NCI-H345 treated with DMSO at 0.1 percent for 48 hours (cell line): Measurements from ENCODE around the gene COL6A2.
"Not testable (repeated sequence)": the region's sequence is repeated elsewhere in the genome, so short reads cannot be mapped to it uniquely, and the experiment has no call there.

ENCODE experiments used
- DNase-seq: peaks from one replicate; lab custom pipeline; 2025; ENCODE audit not compliant: unreplicated experiment; lab: John Stamatoyannopoulos, UW

Gene COL6A2

DNA sequence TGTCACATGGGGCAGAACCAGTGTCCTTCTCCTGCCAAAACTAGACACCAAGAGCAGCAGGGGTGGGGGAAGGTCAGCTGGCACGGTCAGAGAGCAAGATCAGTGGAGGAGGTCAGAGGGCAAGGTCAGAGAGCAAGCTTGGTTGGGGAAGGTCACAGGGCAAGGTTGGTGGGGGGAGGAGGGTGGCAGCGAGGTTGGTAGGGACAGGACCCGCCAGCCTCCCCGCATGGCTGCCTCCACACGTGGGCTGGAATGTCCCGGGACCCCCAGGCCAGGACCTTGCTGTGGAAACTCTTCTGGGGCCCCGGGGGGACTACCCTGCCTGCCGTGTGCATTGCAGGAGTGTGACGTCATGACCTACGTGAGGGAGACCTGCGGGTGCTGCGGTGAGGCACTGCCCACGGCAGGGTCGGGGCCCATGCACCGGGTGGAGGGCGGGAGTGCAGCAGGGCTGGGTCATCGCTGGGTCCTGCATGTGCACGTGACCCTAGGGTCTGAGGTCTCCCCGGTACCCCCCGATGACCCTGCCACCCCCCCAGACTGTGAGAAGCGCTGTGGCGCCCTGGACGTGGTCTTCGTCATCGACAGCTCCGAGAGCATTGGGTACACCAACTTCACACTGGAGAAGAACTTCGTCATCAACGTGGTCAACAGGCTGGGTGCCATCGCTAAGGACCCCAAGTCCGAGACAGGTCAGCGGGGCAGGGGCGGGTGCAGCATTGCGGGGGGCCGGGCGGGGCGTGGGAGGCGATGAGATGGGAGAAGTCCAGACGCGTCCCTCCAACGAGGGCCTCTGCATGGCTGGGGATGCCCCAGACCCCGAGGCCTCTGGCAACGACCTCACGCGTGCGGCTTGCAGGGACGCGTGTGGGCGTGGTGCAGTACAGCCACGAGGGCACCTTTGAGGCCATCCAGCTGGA is 27.3 kb downstream of the COL6A2 start:
- DNase-seq: no peak

DNA sequence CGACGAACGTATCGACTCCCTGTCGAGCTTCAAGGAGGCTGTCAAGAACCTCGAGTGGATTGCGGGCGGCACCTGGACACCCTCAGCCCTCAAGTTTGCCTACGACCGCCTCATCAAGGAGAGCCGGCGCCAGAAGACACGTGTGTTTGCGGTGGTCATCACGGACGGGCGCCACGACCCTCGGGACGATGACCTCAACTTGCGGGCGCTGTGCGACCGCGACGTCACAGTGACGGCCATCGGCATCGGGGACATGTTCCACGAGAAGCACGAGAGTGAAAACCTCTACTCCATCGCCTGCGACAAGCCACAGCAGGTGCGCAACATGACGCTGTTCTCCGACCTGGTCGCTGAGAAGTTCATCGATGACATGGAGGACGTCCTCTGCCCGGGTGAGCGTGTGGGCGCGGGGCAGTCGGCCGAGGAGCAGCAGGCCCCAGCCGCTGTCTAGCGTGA is 28.0 kb downstream of the COL6A2 start:
- DNase-seq: no peak

DNA sequence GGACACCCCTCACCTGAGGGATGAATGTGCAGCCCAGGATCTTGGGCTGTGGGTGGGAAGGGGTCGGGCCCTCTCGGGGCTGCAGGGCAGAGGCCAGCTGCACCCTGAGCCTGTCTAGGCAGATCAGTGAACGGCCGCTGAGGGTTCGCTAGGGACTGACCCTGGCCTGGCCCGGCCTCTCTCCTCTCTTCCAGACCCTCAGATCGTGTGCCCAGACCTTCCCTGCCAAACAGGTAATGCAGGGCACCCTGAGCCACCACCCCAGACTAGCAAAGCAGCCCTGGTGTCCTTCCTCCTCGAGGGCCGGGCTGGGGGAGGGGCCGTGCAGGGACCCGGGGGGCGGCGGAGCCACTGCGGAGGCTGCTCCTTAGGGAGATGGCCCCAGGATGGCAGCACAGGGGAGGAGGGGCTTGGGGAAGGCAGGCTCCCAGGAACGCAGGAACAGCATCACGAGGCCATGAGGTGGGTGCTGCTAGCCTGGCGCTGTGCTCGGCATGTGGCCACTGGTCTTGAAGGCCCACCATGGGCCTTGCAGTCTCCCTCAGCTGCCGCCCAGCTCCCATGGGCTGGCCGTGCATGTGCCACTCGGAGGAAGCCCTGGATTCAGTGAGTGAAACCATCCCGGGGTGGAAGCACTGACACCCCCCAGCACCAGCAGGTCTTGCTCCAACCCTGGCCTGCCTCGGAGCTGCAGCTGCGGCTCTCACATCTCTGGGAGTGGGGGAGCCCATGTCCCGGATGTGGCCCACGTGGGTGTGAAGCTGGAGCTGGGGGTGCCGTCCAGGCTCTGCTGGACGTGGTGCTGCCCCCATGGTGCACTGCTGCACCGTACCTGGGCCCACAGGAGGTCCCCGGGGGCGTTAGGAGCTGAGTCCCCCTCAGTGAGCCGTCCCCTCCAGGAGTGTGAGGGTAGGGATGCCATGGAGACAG is 28.7 kb downstream of the COL6A2 start:
- no peak for DNase-seq

DNA sequence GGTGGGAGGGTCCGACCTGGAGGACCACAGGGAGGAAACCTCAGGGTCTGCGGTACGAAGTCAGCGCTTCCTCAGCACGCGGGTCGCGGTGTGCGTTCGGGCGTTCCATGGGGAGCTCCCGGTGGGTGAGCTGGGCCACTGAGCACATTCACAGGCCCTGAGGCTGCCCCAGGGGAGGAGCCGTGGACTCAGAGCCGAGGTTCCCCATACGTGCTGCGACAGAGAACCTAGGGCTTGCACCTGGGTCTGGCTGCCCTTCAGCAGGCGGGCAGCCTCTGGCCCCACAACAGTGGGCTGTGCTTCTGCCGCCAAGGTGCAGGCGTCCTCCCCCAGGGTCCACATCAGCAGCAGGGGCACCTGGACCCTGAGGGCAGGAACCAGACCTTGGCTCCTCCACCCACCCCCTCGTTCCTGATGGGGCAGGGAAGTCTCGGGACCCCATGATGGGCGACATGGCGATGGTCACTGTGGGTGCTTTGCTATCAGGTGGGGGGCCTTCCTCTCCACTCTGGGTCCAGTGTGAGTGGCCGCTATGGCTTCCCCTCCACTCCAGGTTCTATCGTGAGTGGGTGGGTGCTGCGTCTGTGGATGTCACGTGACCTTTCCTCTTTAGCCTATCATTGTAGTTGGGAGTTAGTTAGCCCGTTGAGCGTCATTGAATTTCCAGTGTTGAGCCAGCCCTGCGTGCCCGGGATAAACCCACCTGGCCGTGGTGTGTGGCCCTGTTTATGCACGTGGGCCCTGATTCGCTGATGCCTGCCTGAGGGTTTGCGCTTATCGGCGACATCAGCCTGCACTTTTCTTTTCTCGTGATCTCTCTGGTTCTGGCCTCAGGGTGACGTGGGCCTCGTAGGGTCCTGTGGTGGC is 29.6 kb downstream of the COL6A2 start:
- no peak for DNase-seq

DNA sequence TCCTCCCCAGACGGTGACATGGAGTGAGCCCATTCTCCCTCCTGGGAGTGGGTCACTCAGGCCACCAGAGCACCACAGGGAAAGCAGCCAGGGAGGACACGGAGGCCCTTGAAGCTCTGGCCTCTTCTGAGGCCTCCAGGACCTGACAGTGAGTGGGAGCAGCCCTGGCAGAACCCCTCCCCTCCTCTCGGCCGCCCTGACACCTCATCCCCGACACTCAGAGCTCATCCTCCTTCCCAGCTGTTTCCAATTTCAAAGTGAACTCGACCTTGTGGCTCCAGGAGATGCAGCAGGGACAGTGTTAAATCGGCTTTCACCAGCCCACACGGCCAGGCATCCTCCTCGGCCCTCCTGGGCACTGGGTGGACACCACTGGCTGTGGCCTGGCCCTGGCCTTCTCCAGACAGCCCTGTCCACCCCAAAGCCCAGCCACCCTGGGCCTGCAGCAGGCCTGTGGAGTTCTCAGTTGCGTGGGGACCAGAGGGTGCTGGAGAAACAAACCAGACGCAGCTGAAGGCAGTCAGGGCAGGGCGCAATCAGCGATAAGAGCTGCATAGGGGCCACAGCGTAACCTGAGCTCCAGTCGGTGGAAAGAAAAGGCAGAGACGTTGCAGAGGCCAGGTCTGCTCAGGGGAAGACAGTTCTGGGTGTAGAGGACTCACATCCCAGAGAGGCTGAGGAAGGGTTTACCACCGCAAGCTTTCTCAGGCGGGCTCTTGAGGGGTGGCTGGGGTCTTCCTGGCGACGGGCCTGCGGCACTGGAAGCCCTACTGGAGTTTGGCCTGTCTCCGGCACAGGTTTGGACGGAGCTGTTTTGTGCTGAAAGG is 30.4 kb downstream of the COL6A2 start:
- no peak for DNase-seq

DNA sequence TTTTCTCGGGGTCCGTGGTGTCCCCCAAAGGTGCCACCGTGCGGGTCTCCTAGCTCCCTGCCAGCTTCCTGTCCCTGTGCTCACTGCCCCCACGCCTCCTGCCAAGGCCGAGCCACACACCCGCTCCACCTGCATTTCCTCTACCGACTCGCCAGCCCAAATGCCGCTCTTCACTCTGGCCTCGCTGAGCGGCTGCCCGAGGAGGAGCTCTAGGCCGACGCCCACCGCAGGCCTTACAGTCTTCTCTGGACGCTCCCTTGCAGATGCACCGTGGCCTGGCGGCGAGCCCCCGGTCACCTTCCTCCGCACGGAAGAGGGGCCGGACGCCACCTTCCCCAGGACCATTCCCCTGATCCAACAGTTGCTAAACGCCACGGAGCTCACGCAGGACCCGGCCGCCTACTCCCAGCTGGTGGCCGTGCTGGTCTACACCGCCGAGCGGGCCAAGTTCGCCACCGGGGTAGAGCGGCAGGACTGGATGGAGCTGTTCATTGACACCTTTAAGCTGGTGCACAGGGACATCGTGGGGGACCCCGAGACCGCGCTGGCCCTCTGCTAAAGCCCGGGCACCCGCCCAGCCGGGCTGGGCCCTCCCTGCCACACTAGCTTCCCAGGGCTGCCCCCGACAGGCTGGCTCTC is 31.1 kb downstream of the COL6A2 start:
- DNase-seq: no peak

DNA sequence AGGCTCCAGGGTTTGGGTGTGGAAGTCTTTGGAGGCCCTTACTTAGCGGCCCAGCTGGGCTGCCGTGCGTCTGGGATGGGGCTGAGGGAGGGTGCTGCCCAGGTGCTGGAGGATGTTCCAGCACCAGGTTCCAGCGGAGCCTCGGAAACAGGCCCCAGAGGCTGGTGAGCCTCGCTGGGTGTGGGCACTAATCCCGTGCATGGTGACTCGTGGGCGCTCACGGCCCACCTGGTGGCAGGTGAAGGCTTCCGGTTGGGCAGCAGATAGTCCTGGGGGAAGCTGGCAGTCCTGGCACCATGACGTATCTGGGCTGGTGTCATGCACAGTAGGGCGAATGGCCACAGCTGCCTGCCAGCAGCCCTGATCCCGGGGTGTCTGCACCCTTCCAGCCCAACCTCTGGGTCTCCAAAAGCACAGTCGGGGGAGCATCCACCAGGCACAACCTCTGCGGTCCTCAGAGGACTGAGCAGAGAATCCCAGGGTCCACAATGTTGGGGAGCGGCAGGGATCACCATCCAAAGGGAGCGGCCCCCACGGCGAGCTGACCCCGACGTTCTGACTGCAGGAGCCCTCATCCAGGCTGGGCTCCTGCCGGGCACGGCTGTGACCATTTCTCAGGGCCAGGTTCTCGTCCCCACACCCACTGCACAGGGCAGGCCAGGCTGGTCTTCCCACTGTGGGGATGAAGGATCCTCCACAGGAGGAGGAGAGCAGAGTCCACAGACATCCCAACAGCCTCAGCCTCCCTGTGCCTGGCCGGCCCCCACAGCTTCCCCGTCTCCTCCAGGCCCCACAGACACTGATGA is 32.1 kb downstream of the COL6A2 start:
- no peak for DNase-seq

DNA sequence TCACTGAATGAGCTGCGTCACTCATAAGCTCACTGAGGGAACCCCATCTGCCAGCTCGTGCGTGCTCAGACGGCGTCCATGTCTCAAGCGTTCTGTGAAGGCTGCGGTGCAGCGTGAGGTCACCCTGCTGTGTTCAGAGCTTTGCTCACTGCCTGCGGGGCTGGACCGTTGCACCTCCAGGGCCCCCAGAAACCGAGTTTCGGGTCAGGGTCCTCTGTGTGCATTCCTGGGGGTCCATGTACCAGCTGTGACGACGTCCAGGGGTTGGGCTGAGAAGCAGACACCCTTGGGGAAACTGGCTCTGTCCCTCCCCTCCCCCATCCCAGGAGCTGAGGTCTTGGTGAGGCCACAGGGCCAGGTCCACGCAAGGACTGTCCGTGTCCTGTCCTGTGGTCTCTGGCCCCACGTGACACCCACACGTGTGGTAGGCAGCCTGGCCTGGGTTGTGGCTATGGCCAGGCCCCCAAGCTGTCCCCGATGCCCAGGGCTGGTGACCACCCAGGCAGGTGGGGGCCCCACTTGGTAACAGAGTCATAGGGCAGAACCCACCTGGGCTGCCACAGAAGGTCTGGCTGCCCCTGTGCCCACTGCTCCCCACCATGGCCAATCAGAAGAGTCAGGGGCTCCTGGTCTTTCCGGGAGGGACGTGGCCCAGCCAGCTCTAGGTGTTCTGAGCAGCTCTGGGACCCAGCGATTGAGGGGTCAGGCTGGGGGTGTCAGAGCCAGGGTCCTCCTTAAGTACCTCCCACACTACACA is 33.1 kb downstream of the COL6A2 start:
- no peak for DNase-seq

DNA sequence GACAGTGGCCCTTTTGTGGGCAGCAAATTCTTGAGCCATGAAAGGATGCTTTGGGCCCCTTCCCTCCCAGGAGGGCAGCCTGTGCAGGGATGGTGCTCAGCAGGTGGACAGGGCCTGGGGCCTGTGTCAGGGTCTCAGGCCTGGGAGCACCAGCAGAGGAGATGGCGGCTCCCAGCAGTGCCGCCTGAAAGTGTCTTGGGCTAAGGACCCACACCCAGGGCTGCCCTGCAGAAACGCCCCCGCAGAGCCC is 33.6 kb downstream of the COL6A2 start:
- no peak for DNase-seq

DNA sequence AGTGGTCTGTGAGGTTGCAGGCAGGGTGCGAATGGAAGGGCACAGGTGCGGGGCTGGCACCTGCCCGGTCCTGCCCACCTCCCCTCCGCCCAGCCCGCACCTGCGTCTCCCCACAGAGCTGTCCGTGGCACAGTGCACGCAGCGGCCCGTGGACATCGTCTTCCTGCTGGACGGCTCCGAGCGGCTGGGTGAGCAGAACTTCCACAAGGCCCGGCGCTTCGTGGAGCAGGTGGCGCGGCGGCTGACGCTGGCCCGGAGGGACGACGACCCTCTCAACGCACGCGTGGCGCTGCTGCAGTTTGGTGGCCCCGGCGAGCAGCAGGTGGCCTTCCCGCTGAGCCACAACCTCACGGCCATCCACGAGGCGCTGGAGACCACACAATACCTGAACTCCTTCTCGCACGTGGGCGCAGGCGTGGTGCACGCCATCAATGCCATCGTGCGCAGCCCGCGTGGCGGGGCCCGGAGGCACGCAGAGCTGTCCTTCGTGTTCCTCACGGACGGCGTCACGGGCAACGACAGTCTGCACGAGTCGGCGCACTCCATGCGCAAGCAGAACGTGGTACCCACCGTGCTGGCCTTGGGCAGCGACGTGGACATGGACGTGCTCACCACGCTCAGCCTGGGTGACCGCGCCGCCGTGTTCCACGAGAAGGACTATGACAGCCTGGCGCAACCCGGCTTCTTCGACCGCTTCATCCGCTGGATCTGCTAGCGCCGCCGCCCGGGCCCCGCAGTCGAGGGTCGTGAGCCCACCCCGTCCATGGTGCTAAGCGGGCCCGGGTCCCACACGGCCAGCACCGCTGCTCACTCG is 34.1 kb downstream of the COL6A2 start:
- DNase-seq: no peak

DNA sequence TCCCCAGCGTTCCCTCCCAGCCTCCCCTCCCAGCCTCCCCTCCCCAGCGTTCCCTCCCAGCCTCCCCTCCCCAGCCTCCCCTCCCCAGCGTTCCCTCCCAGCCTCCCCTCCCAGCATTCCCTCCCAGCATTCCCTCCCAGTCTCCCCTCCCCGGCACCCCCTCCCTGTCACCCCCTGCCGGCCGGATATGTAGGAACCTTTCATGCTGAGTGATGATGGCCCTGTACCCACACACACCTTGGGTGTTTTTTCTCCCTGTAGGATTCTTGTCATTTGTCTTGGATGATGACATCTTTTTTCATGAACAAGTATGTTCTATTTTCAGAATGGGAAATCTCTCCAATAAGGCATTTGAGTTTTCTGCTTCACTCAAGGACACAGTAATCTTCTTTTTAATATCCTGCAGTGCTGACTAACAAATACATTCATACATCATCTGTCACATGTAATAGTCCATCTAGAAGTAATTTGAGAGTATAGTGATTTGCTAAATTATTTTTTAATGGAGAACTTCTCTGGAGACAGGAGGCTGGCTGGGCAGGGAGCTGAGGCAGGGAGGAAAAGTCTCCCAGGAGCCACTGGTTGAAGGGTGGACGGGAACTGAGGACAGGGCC is 38.0 kb downstream of the COL6A2 start:
- no peak for DNase-seq

DNA sequence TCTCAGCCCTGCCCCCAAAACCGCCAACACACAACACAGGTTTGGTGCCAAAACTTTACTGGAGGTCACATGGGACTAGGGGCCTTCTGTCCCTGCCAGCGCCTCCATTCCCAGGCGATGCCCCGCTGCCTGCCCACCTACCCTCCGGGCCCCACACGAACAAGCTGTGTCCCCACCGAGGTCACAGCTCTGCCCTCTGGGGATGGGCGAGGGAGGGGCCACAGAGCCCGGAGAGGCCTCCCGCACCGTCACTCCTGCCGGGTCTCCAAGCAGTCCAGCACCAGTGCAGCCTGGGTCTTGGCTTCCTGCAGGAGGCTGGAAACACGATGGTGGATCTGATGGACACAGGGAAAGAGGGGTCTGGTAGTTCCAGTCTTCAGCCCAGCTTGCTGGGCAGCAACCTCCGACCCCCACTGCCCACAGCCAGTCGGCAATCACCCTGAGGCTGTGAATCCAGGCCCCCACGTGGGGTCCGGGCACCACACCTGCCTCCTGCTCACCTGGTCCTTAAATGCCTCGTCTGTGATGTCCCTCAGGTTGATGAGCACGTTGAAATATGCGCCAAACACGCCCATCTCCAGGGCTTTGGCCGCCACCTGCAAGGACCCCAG is 38.9 kb downstream of the COL6A2 start:
- DNase-seq: no peak

DNA sequence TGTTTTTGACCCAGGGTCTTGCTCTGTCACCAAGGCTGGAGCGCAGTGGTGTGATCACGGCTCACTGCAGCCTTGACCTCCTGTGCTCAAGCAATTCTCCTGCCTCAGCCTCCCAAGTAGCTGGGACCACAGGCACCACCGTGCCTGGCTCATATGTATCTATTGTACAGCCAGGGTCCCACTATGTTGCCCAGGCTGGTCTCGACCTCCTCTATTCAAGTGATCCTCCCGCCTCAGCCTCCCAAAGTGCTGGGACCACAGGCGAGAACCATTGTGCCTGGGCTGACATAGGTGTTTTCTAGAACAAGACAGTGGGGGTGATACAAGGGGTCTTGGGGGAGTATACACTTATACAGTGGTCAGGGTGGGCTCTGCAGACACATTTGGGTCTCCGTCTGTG is 40.0 kb downstream of the COL6A2 start:
- DNase-seq: no peak

DNA sequence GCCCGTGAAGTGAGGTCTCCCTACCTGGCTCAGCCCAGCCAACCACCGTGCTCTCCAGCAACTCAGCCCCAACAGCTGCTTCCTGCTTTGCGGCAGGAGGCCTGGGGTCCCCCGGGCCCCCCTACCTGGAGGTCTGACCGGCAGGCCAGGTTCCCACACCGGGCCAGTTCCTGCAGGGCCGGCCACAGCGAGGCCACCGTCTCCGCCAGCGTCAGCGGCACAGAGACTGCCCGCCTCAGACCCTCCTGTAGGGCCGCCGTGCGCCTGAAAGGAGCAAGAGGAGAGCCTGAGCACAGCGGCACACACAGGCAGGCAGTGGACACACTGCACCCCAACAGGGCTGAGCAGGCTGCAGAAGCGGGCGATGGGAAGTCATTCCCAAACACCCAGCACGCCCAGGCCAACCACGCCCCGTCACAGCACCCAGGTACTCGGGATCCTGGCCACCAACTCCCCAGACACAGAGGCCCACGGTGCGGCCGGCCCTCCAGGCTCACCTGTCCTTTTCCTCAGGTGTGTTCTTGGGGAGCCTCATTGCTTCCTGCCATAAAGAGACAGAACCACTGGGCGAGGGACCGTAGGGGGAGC is 40.6 kb downstream of the COL6A2 start:
- no peak for DNase-seq

DNA sequence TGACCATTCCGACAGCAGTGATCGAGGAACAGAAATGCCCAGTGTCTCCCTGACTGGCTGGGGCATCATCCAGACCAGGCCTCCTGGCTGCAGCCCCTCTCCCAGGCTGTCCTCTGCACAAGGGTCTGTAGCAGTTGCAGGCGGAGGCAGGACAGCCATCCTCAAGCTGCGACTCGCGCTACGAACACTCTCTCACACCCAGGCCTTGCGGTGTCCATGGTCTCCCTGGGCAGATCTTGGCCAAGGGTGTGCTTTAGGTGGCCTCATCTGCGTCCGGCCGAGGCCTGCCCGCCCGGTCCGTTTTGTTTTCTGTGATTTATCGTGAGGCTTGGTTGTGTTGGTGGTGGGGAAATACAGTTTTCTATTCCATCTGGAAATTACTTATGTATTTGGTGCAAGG is 41.8 kb downstream of the COL6A2 start:
- no peak for DNase-seq

DNA sequence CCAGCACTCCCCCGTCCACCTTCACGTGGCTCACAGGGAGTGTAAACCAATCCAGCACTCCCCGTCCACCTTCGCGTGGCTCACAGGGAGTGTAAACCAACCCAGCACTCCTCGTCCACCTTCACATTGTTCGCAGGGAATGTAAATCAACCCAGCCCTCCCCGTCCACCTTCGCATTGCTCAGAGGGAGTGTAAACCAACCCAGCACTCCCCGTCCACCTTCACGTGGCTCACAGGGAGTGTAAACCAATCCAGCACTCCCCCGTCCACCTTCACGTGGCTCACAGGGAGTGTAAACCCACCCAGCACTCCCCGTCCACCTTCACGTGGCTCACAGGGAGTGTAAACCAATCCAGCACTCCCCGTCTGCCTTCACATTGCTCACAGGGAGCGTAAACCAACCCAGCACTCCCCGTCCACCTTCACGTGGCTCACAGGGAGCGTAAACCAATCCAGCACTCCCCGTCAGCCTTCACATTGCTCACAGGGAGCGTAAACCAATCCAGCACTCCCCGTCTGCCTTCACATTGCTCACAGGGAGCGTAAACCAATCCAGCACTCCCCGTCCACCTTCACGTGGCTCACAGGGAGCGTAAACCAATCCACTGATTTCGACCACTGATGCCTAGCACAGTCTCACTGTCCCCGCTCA is 42.6 kb downstream of the COL6A2 start:
- DNase-seq: not testable (repeated sequence)
